ENCODE results near the gene SLC38A7. TPM values are rescaled to one million over a fixed set of nuclear protein-coding genes. Genes with fewer than 3 reads are reported as not detected.

The SLC38A7 gene
- total RNA-seq, 1 donor from 2014 or later: 23.5 TPM

DNA sequence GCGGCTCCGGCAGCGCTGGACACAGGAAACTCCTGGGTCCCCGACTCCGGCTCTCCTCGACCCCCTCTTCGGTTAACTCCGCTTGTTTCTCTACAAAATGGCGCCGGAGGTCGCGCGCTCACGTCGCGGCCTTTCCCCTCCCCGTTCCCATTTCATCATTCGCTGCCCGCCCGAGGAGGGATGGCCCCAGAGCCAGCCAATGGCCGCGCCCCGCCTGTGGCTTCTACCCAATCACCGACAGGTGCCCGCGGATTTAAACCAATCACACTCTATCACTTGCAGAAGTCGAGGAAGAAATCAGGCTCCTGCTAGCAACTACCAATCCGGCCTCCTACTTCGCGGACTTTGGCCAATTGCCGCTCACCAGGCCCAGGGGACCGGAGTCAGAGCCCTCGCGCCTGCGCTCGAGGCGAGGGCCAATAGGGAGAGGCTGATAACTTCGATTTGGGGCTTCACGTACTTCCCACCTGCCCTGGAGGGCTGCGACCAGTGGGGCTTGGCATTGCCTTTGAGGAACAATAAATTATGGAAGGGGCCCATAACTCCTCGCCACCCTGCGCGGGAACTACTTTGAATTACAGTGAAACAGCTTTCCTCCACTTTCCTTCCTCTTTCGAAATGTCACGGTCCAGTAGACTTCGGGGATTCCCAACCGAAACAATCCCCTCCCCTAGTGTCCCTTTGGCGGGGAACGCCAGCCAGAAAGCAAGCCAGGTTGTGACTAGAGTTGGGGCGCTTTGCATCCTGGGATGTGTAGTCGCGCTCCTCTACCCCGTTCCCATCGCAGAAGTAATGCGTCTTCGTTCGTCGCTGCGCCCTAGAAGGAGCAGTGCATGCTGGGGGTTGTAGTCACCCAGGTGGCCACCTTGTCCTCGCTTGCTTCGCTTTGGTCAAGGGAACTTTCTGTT lies 54.6 kb downstream of the SLC38A7 start, which contains the start of gene CNOT1:
Gene CNOT1, minus strand, starts transcription at position 94 of the 908 bp plus-strand sequence. CDS start 30,489 bp downstream, outside the sequence.
- no peak for TF ChIP-seq CTCF (IDR thresholded peaks at IDR 0.05)
- Histone ChIP-seq H3K36me3 (peaks cover 0 to 4% of the 10 kb centered on the region in 2 donors), H3K4me3 (peak within 1 kb of the TSS; percentile 78 to 86), H3K27ac (peak within 1 kb of the TSS; percentile 98), H3K4me1 (peaks cover 0 to 6% of the 10 kb centered on the region in 2 donors), H3K27me3 (no peaks in the 10 kb centered on the region), H3K9me3 (no peaks in the 10 kb centered on the region)
- intact Hi-C loops (cut with DNase I): loop anchor here (2.0 to 10.0 kb wide), 6 partner anchors 55 to 1695 kb away; partner anchors contain the start of genes GINS3, HERPUD1, SETD6 and SLC38A7
- peak; percentile 98 to 100 for DNase-seq (ENCODE audit: low spot score in 2 of 2)

DNA sequence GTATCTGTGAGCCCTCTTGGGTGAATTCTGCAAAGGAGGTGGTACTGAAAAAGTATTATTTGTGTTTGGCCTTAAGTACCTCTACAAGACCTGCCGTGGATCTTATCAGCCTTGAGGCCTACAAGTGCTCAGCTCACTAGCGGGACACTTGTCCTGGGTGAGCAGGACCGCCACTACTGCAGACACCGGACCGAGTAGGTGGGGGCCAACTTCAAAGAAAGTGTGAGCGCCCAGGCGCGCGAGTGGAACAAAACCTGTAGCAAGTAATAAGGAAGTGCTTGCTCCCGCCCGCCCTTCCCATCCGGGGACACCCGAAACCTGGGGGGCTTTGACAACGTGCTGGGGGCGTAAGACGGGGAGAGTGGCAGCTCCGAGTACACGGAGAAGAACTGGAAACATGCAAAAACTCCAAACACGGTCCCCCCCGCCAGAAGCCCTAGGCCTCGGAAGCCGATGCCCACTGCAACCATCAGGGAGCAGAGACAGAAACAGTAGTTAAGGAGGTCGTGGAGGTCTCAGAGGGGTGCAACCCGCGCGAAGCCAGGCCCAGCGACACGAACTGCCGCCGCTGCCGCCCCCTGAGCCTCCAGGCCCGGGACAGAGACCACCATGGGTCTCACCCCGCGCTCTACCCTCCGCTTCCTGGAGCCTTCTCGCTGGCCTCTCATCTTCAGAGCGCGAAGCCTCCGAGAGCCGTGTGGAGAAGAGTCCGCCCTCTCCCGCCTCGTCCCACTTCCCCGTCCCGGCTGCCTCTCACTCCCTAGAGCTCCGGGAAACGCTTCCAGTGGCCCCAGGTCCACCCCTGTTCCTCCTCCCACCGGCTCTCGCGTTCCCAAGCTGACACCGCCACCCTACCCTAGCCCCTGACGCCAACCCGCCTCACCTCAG lies 55.5 kb downstream of the SLC38A7 start:
- Histone ChIP-seq H3K27ac (peak overlapping the region; percentile 98), H3K9me3 (no peaks in the 10 kb centered on the region), H3K4me1 (peaks cover 0 to 6% of the 10 kb centered on the region in 2 donors), H3K4me3 (peak overlapping the region; percentile 78 to 86), H3K27me3 (no peaks in the 10 kb centered on the region), H3K36me3 (peaks cover 6 to 11% of the 10 kb centered on the region in 2 donors)
- peak; percentile 25 to 78 for DNase-seq (ENCODE audit: low spot score in 2 of 2)
- intact Hi-C loops (cut with DNase I): loop anchor here (2.0 to 10.0 kb wide), 3 partner anchors 56 to 1694 kb away; partner anchors contain the start of genes HERPUD1 and SLC38A7
- no peak for TF ChIP-seq CTCF (IDR thresholded peaks at IDR 0.05)

DNA sequence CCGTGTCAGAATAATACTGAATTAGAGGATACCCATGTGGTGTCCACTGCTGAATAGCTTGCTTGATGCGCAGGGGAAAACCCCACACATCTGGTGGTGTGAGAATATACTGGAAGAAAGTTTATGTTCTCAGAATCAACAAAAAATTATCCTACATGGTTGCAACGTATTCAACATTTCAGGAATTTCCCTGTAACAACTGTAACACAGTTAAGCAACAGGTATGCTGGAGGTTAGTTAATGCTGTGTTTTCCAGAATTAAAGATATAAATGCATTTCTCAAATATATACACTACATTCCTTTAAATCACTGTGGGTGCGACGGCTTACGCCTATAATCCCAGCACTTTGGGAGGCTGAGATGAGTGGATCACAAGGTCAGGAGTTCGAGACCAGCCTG lies 60.4 kb downstream of the SLC38A7 start:
- DNase-seq (ENCODE audit: low spot score in 2 of 2): no peak
- no peak for TF ChIP-seq CTCF (IDR thresholded peaks at IDR 0.05)
- Histone ChIP-seq H3K4me3 (no peak overlapping the region), H3K9me3 (no peaks in the 10 kb centered on the region), H3K27ac (no peak overlapping the region), H3K27me3 (no peaks in the 10 kb centered on the region), H3K36me3 (peaks cover 25 to 42% of the 10 kb centered on the region in 2 donors), H3K4me1 (peaks cover 0 to 6% of the 10 kb centered on the region in 2 donors)
- intact Hi-C loops (cut with DNase I): loop anchor here (10.0 kb wide), 1 partner anchor 1689 kb away; the partner anchor contains the start of gene HERPUD1

- no peak for DNase-seq (ENCODE audit: low spot score in 2 of 2)
- Histone ChIP-seq H3K9me3 (no peaks in the 10 kb centered on the region), H3K4me3 (no peak overlapping the region), H3K36me3 (peaks cover 31 to 52% of the 10 kb centered on the region in 2 donors), H3K4me1 (no peaks in the 10 kb centered on the region), H3K27ac (no peak overlapping the region), H3K27me3 (no peaks in the 10 kb centered on the region)
- intact Hi-C loops (cut with DNase I): loop anchor here (10.0 kb wide), 1 partner anchor 1686 kb away; the partner anchor contains the start of gene HERPUD1
- no peak for TF ChIP-seq CTCF (IDR thresholded peaks at IDR 0.05)
These were observed 64.2 kb downstream of the SLC38A7 start for GRCh38 chr16:58620396-58620795.

DNA sequence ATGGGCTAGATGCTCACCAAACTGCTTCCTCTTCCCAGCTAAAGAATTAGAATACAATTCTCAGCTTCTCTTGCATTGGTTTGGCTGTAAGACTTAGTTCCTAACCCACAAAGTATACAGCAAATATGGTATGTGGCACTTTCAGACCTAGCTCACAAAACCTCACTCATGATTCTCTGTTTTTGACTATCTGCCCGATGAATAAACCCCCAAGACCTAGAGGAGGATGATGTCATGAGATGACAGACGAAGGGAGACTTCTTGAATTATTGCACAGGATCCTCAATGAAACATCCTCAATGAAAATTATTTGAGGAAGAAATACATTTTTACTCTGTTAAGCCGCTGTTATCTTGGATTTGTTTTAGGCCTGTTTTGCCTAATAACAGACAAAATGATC lies 69.3 kb downstream of the SLC38A7 start:
- peaks cover 7 to 20% of the 10 kb centered on the region in 2 donors for H3K36me3 ChIP-seq
- H3K9me3 ChIP-seq: no peaks in the 10 kb centered on the region
- no peak overlapping the region for H3K27ac ChIP-seq
- no peaks in the 10 kb centered on the region for H3K4me1 ChIP-seq
- no peaks in the 10 kb centered on the region for H3K27me3 ChIP-seq
- DNase-seq (ENCODE audit: low spot score in 2 of 2): no peak
- H3K4me3 ChIP-seq: no peak overlapping the region
- intact Hi-C loops (cut with DNase I): no loop called here
- TF ChIP-seq CTCF (IDR thresholded peaks at IDR 0.05): no peak
